GM12801 (cell line): ENCODE data around the gene POLDIP2.

Experiments used
- CTCF ChIP-seq: IDR thresholded peaks from one replicate; pipeline ENCODE4 v1.5.1; 2011; ENCODE audit warnings: control low read depth; ENCODE audit not compliant: insufficient read length; ENCODE audit errors: extremely low read depth

POLDIP2 gene

GRCh38 chr17:28386391-28386790 is 29.1 kb upstream of the POLDIP2 start:
- TF ChIP-seq CTCF = no peak

- no peak for TF ChIP-seq CTCF
Observed at GRCh38 chr17:28385406-28385805, 28.1 kb upstream of the POLDIP2 start.

GRCh38 chr17:28385037-28385400 is 27.7 kb upstream of the POLDIP2 start:
- TF ChIP-seq CTCF = no peak

DNA sequence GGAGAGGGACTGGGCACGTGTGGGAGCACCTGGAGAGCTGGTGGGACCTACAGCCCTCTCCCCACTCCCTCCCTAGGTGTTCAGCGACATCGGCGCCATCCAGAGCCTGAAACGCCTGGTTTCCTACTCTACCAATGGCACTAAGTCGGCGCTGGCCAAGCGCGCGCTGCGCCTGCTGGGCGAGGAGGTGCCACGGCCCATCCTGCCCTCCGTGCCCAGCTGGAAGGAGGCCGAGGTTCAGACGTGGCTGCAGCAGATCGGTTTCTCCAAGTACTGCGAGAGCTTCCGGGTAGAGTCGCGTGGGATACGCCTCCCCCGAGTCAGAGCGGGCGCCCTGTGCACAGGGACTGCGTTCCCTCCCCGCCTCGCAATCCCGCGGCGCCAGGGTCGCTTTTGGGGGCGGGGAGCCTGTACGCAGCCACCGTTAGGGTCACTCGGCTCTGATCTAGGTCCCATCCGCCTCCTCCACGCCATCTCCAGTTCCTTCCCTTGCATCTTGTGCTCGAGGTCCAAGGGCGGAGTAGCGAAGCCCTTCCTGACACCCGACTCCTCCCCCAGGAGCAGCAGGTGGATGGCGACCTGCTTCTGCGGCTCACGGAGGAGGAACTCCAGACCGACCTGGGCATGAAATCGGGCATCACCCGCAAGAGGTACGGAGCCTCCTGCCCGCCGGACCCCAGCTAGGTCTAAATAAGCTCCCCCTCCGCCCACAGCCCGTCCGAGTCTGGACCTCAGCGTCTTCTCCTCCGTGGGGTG is 27.1 kb upstream of the POLDIP2 start:
- TF ChIP-seq CTCF = no peak

DNA sequence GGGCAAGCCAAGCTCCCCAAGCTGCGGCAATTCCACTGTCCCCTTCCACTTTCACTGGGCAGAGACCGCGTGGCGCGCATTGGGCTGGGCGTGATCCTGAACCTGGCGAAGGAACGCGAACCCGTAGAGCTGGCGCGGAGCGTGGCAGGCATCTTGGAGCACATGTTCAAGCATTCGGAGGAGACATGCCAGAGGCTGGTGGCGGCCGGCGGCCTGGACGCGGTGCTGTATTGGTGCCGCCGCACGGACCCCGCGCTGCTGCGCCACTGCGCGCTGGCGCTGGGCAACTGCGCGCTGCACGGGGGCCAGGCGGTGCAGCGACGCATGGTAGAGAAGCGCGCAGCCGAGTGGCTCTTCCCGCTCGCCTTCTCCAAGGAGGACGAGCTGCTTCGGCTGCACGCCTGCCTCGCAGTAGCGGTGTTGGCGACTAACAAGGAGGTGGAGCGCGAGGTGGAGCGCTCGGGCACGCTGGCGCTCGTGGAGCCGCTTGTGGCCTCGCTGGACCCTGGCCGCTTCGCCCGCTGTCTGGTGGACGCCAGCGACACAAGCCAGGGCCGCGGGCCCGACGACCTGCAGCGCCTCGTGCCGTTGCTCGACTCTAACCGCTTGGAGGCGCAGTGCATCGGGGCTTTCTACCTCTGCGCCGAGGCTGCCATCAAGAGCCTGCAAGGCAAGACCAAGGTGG is 24.0 kb upstream of the POLDIP2 start:
- no peak for TF ChIP-seq CTCF

DNA sequence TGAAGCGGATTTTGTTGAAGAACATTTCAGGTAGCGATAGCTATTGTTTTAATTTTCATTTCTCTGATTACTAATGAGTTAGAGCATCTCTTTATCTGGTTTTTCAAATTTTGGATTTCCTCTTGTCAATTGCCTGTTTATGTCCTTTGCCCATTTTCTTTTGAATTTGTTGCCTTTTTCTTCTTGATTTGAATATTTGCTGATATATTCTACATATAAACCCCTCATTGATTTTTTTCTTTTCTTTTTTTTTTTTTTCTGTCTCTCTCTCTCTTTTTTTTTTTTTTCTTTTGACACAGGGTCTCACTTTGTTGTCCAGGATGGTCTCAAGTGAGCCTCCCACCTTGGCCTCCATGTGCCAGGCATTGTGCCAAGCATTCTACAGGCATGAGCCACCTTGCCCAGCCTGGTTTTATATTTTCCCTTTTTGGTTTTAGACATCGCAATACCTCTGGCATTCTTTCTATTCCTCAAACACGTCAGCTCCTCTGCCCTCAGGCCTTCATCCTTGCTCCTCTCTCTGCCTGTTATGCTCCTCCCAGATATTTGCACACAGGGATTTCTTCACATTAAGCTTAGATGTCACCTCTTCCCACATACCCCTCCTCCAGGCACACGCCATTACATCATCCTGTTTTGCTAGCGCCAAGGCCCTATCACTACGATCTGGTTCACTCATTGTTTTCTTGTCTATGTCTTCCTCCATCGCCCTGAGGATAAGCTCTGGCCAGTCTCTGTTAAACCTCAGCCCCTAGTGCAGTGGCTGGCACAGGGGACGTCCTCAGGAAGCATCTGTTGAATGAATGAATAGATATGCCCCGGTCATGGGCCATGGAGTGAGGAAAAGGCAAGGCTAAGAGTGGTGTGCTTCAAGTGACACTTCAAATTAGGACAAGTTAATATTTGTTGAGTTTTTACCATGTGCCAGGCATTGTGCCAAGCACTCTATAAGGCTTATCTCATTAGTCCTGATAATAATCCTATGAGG is 22.8 kb upstream of the POLDIP2 start:
- TF ChIP-seq CTCF = no peak

GRCh38 chr17:28372945-28373274 is 15.6 kb upstream of the POLDIP2 start:
- no peak for TF ChIP-seq CTCF
